Stimulated activated CD8-positive, alpha-beta memory T cell treated with anti-CD3 and anti-CD28 coated beads, Interleukin-15, amount 100 ng/mL, for 1 hour (primary cell): ENCODE measurements around the gene SLC11A2.
"Not testable (repeated sequence)": the region's sequence is repeated elsewhere in the genome, so short reads cannot be mapped to it uniquely, and the experiment has no call there.

Experiments used
- DNase-seq: peaks from one replicate; pipeline ENCODE4 v3.0.0-alpha.2; 2020; ENCODE audit warnings: low read depth

SLC11A2 gene

GRCh38 chr12:50990147-50990727 lies 35.9 kb downstream of the SLC11A2 start:
- no peak for DNase-seq

DNA sequence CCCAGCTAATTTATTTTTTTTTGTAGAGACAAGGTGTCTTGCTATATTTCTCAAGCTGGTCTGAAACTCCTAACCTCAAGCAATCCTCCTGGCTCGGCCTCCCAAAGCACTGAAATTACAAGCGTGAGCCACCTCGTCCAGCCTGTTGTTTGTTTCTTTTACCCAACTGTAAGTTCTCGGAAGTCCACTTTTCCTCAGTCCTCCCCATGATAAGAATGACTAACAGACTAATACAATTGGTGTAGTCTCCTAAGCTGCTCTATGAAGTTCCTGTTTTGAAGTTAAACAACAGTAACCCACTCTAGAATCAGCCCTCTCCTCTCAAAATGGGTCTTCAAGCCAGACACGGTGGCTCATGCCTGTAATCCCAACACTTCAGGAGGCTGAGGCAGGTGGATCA lies 37.3 kb downstream of the SLC11A2 start:
- DNase-seq = no peak

DNA sequence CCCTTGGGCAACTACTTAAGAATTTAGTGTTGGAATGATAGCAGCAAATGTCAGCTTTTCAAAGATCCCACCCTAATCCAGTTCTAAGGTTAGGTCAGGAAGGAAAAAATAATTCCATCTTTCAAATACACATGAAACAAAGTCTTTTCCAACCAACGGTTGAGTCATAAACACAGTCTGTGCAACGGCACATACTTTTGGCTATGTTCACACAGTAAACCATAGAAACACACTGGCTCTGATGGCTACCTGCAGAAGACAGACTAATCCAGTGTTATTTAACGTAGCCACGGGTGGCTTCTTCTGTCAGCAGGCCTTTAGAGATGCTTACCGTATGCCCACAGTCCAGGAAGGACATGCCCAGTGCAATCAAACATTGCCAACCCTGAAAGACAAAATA lies 38.1 kb downstream of the SLC11A2 start:
- DNase-seq = no peak

GRCh38 chr12:50986966-50987737 lies 39.0 kb downstream of the SLC11A2 start:
- no peak for DNase-seq

- DNase-seq = no peak
Measured at GRCh38 chr12:50985322-50985721, 40.9 kb downstream of the SLC11A2 start.

DNA sequence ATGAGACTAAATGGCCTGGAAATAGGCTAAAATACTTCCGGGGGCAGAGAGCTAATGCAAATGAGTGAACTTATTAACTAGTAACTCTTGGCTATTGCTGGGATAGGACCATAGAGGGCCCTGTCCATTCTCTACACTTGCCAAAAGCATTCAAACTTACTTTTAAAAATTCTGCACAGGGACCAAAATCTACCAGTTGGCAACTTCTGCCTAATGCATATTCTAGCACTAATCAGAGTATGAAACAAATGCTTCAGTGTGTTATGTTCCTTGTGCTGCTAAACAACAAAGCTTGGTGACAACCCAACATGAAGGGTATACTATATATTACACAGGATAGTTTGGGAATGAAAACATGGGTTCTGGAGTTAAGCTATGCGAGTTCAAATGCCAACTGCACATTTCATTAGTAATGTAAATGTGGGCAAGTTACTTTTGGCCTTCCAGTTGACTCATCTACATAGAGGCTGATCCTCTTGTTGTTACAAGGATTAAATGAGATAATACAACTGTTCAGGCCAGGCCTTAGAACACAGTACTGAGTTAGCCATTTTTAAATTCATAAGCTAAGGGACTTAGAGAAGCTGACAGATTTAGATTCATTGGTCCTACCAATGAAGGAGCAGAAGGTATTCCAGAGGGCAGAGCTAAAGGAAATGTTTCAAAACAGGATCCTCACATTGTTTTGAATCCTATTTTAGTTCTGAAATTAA lies 41.4 kb downstream of the SLC11A2 start:
- no peak for DNase-seq

DNA sequence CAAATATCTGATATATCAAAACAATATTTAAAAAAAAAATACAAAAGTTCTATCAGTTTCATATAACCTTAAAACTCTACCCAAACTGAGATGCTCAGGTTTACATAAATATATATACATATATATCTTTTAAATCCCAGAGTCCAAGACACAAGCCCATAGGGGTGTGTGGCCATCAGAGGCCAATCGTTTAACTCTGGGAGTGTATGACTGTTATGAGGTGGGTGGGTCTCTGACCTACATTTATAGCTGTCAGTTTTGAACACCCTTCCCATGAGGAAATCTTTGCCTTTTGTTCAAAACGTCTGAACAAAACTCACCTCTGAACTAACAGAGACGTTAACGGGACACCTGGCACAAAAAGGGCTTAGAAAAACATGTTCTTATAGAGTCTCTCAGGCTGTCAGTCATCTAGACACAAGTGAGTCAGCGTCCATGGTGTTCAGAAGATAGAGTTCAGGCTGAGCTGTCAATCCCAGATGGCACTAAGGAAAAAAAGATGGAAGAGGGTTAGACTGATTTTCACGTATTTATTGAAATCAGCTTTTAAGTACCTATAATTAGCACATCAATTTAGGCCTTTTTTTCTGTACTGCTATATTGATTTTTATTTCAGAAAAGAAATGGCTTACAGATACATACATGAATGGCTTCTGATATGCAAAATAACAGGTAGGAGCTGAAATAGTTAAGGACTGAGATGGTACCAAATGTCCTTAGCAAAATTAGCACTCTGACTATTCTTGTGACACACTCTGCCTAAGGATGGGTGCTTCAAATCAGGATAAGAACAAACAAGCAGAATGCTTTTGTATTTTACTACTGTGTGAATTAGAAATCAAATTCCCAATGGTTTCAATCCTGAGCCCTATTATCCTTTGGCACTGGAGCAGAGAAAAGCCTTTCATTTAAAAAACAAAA lies 44.6 kb downstream of the SLC11A2 start:
- DNase-seq = no peak

DNA sequence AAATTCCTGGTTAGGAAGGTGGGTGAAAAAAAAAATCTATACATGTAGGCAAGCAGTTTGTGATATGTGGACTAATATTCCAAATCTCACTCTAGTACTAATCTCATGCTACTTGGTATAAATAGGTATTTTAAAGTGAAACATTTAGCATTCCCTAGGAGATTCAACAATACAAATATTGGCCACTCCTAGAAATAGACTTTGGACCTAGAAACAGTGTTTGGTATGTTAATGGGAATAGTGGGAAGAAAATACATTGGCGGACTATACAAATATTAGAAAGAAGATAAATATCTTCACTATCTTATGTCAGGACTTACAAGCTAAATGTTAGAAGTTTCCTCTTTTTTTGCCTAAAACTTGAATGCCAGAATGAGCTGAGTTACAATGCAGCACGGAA lies 45.6 kb downstream of the SLC11A2 start:
- no peak for DNase-seq

DNA sequence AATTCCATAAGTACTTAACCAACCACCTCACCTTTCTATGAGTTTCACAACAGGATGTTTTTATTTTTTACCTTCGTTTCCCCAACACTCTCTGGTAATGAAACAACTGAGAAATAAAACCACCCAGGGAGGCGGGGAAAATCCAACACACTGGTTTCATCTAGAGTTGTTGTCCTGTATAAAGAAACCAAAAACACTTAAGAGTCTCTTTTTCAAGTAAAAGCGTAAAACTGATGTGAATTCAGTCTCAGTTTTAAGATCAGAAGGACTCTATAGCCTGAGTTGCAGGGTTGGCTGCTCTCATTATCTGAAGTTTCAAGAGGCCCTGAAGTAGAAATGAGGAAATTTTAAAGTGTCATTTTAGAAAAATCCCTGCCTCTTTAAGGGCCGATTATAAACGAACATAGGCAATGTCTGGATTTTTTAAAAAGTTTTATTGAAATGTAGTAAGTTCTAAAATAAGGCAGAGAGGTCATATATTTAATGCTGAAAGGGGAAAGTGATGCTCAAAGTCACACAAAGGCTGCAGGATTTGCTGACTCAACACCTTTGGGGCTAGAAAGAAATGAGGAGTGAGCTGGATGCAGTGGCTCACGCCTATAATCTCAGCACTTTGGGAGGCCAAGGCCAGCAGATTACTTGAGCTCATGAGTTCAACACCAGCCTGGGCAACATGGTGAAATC lies 46.7 kb downstream of the SLC11A2 start:
- no peak for DNase-seq

DNA sequence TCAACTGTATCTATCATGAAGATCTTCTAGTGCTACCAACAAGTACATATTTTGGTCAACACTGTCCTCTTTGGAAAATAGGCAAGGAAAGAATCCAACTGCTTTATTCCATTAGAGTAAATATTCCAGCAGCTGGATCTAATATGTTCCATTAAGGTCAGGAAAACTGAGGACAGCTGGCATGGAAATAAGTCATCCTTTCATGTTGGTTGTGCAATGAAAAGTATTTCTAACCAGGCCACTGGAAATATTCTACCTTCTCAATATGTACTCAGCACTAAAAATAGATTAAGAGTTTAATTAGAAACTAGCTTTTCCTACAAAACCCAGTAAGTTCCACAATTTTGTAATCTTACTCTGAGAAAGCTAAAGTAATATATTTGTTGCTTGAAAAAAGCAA lies 54.2 kb downstream of the SLC11A2 start:
- no peak for DNase-seq

DNA sequence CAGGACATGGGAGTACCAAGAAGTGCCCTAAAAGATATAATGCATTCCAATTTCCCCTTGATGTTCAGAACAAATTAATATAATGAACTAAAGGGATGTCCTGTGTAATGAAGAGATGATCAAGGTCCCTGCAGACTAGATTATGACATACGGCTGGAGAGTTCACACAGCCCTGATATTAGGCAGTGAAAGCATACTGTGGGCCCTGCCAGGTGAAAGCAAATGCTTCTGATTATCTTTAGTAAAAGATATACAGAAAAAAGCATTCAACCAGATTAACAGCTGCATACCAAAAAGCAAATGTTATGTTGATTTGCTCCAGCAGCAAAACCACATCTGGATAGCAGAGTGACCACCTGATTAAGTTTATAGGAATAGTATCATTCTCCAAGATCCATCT lies 61.8 kb downstream of the SLC11A2 start:
- DNase-seq = no peak

DNA sequence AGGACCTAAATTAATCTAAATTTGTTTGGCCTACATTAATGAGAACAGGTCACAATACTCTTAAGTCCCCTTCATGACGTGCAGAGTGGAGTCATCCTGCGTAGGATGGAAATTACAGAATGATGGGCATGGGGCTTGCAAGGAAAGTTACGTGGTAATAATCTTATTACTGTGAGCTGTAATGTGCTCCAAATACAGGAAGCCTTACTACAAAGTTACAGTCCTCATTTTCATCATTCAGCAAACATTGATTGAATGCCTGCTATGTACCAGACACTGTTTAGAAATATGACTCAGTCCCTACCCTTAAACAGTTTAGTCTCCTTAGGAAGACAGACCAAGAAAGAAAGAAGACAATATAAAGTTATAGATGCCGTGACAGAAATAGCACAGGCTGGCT lies 64.5 kb downstream of the SLC11A2 start:
- no peak for DNase-seq

GRCh38 chr12:50960130-50960529 lies 66.1 kb downstream of the SLC11A2 start:
- DNase-seq = no peak

GRCh38 chr12:50955697-50956096 lies 70.5 kb downstream of the SLC11A2 start:
- no peak for DNase-seq

DNA sequence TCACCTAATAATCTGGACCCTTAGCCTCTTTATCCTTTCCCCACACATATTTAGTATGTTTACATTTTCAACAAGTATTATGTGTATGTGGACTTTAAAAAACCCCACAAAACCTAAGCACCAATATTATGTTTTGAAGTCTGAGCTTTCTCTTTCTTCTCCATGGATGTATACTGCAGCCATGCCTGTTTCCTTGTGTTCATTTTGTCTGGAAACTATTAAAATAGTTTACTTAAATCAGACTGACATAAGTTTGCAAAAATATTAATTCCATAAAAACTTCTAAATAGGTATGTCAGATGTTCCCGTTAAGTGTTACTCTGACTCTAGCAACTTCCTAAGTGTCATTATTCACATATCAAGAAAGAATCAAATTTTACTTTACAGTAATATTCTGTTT lies 70.9 kb downstream of the SLC11A2 start:
- DNase-seq = no peak

DNA sequence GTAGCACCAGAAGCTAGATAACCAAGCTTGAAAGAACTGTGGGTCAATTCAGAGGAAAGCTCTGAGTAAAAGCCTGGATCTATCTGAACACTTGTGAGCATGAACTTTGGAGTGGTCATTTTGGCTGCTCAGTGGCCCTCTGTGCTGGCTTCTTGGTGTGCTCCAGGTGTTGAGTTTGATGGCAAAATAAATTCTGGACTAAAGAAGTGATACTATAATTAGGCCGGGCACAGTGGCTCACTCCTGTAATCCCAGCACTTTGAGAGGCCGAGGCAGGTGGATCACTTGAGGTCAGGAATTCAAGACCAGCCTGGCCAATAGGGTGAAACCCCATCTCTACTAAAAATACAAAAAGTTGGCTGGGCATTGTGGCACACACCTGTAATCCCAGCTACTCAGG lies 71.4 kb downstream of the SLC11A2 start:
- not testable (repeated sequence) for DNase-seq

DNA sequence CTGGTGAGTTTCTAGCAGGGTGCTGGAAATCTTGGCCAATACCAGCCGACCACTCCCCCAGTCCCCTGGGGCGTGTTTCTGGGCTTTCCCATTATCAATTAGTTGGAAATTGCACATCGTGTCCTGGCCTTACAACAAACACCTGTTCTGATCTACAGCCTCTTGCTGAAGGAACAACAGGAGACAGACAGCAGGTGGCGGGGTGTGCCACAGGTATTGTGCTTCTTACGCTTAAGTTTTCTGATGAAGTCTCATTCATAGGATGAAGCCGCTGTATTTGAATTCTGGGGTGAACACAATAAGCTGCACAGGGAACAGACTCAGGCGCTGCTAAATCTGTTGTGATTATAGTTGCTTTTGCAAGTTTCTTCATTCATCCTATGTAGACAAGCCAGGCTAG lies 73.1 kb downstream of the SLC11A2 start:
- DNase-seq = no peak

- DNase-seq = no peak
Measured at GRCh38 chr12:50952510-50952909, 73.7 kb downstream of the SLC11A2 start, which contains the start of gene HIGD1C. HIGD1C (plus strand) TSS chr12:50952544; CDS start chr12:50953999, 1,455 bp downstream.

- DNase-seq = no peak
Measured at GRCh38 chr12:50951112-50951511, 75.1 kb downstream of the SLC11A2 start.

GRCh38 chr12:50949801-50950302 lies 76.3 kb downstream of the SLC11A2 start:
- DNase-seq = no peak

- DNase-seq = no peak
Measured at GRCh38 chr12:50948798-50949197, 77.4 kb downstream of the SLC11A2 start.
